SK-N-SH treated with all-trans-retinoic acid at 6 μM for 48 hours (cell line): ENCODE results near the gene PRSS53.

Experiments used
- ARNTL ChIP-seq: fragments of 450-650 bp; formaldehyde crosslinking; IDR thresholded peaks from 2 replicates; pipeline ENCODE4 v1.5.0; 2020; ENCODE audit warnings: low read depth, mild to moderate bottlenecking, moderate library complexity, borderline replicate concordance
- CSDC2 ChIP-seq: fragments of 250-450 bp; sonication (Bioruptor Pico); IDR thresholded peaks from 2 replicates; pipeline ENCODE4 v1.5.0; 2020; ENCODE audit warnings: mild to moderate bottlenecking, moderate library complexity
- ESRRG ChIP-seq: fragments of 250-450 bp; sonication (Bioruptor Pico); IDR thresholded peaks from 2 replicates; pipeline ENCODE4 v1.6.1; 2021; ENCODE audit warnings: mild to moderate bottlenecking
- GLIS3 ChIP-seq: fragments of 250-450 bp; sonication (Bioruptor Pico); IDR thresholded peaks from 2 replicates; pipeline ENCODE4 v1.5.0; 2020; ENCODE audit warnings: mild to moderate bottlenecking, moderate library complexity
- OSR1 ChIP-seq: fragments of 250-450 bp; sonication (Bioruptor Pico); IDR thresholded peaks from 2 replicates; pipeline ENCODE4 v1.8.0; 2022; ENCODE audit warnings: moderate library complexity, mild to moderate bottlenecking, inconsistent platforms
- ZC3H10 ChIP-seq: fragments of 250-450 bp; sonication (Bioruptor Pico); IDR thresholded peaks from 2 replicates; pipeline ENCODE4 v1.5.1; 2021; ENCODE audit warnings: mild to moderate bottlenecking, moderate library complexity
- ZFP30 ChIP-seq: fragments of 450-650 bp; formaldehyde crosslinking; IDR thresholded peaks from 2 replicates; pipeline ENCODE4 v1.5.0; 2022; ENCODE audit warnings: mild to moderate bottlenecking, moderate library complexity
- ZNF70 ChIP-seq: fragments of 450-650 bp; formaldehyde crosslinking; IDR thresholded peaks from 2 replicates; pipeline ENCODE4 v1.5.0; 2020; ENCODE audit warnings: mild to moderate bottlenecking, moderate library complexity
- ZNF8 ChIP-seq: fragments of 450-650 bp; formaldehyde crosslinking; IDR thresholded peaks from 2 replicates; pipeline ENCODE4 v1.5.0; 2020; ENCODE audit warnings: mild to moderate bottlenecking, moderate library complexity
- TF ChIP-seq, protein P1 (sequence below): fragments of 250-450 bp; sonication (Bioruptor Pico); IDR thresholded peaks from 2 replicates; pipeline ENCODE4 v1.5.1; 2020; ENCODE audit warnings: low read depth, mild to moderate bottlenecking, moderate library complexity
- TF ChIP-seq, protein P2 (sequence below): fragments of 250-450 bp; sonication (Bioruptor Pico); IDR thresholded peaks from 2 replicates; pipeline ENCODE4 v1.8.0; 2020; ENCODE audit warnings: mild to moderate bottlenecking, moderate library complexity, borderline replicate concordance
- TF ChIP-seq, protein P3 (sequence below): fragments of 250-450 bp; sonication (Bioruptor Pico); IDR thresholded peaks from 2 replicates; pipeline ENCODE4 v1.5.0; 2020; ENCODE audit warnings: mild to moderate bottlenecking, moderate library complexity
- TF ChIP-seq, protein P4 (sequence below): fragments of 250-450 bp; sonication (Bioruptor Pico); IDR thresholded peaks from 2 replicates; pipeline ENCODE4 v1.5.1; 2021; ENCODE audit warnings: mild to moderate bottlenecking, moderate library complexity

DNA sequence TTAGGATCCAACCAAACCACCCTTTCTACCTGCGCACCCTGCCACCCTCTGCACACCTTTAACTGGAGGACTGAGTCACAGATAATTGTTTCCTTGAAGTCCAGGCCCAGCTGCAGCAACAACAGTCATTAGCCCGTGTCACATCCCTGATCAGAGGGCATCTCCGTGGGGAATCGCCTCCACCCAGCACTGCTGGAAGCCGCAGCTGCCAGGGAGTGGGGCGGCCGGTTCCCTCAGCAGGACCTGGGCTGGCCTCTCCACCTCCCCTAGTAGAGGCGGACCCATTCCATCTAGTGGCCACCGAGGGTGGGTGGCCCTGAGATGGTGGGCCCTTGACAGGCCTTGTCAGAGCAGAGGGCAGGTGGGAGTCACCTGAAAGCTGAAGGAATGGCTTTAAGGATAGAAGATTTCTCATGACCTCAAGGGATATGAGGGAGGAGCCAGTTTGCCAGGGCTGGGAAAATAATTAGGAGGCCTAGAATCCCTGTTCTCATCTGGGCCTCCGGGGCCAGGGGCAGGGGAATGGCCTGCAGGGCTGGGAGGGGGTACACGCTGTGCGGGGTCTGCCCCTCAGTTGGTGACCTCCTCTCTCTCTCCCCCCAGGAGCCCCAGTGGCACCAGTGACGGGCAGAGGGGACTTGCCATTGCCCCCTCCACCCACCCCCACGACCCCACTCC lies 6.2 kb downstream of the PRSS53 start:
- TF ChIP-seq ESRRG (no peak), GLIS3 (CRISPR knock-in tag) (no peak), CSDC2 (CRISPR knock-in tag) (no peak), ZFP30 (CRISPR knock-in tag) (no peak), ZNF8 (CRISPR knock-in tag) (no peak), ZNF70 (CRISPR knock-in tag) (no peak), ZC3H10 (no peak), OSR1 (no peak), ARNTL (CRISPR knock-in tag) (no peak)
- TF ChIP-seq, protein P1, sequence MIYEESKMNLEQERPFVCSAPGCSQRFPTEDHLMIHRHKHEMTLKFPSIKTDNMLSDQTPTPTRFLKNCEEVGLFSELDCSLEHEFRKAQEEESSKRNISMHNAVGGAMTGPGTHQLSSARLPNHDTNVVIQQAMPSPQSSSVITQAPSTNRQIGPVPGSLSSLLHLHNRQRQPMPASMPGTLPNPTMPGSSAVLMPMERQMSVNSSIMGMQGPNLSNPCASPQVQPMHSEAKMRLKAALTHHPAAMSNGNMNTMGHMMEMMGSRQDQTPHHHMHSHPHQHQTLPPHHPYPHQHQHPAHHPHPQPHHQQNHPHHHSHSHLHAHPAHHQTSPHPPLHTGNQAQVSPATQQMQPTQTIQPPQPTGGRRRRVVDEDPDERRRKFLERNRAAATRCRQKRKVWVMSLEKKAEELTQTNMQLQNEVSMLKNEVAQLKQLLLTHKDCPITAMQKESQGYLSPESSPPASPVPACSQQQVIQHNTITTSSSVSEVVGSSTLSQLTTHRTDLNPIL (CRISPR knock-in tag) = no peak
- TF ChIP-seq, protein P2, sequence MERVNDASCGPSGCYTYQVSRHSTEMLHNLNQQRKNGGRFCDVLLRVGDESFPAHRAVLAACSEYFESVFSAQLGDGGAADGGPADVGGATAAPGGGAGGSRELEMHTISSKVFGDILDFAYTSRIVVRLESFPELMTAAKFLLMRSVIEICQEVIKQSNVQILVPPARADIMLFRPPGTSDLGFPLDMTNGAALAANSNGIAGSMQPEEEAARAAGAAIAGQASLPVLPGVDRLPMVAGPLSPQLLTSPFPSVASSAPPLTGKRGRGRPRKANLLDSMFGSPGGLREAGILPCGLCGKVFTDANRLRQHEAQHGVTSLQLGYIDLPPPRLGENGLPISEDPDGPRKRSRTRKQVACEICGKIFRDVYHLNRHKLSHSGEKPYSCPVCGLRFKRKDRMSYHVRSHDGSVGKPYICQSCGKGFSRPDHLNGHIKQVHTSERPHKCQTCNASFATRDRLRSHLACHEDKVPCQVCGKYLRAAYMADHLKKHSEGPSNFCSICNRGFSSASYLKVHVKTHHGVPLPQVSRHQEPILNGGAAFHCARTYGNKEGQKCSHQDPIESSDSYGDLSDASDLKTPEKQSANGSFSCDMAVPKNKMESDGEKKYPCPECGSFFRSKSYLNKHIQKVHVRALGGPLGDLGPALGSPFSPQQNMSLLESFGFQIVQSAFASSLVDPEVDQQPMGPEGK (CRISPR knock-in tag) = no peak
- TF ChIP-seq, protein P3, sequence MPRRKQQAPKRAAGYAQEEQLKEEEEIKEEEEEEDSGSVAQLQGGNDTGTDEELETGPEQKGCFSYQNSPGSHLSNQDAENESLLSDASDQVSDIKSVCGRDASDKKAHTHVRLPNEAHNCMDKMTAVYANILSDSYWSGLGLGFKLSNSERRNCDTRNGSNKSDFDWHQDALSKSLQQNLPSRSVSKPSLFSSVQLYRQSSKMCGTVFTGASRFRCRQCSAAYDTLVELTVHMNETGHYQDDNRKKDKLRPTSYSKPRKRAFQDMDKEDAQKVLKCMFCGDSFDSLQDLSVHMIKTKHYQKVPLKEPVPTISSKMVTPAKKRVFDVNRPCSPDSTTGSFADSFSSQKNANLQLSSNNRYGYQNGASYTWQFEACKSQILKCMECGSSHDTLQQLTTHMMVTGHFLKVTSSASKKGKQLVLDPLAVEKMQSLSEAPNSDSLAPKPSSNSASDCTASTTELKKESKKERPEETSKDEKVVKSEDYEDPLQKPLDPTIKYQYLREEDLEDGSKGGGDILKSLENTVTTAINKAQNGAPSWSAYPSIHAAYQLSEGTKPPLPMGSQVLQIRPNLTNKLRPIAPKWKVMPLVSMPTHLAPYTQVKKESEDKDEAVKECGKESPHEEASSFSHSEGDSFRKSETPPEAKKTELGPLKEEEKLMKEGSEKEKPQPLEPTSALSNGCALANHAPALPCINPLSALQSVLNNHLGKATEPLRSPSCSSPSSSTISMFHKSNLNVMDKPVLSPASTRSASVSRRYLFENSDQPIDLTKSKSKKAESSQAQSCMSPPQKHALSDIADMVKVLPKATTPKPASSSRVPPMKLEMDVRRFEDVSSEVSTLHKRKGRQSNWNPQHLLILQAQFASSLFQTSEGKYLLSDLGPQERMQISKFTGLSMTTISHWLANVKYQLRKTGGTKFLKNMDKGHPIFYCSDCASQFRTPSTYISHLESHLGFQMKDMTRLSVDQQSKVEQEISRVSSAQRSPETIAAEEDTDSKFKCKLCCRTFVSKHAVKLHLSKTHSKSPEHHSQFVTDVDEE = no peak
- TF ChIP-seq, protein P4, sequence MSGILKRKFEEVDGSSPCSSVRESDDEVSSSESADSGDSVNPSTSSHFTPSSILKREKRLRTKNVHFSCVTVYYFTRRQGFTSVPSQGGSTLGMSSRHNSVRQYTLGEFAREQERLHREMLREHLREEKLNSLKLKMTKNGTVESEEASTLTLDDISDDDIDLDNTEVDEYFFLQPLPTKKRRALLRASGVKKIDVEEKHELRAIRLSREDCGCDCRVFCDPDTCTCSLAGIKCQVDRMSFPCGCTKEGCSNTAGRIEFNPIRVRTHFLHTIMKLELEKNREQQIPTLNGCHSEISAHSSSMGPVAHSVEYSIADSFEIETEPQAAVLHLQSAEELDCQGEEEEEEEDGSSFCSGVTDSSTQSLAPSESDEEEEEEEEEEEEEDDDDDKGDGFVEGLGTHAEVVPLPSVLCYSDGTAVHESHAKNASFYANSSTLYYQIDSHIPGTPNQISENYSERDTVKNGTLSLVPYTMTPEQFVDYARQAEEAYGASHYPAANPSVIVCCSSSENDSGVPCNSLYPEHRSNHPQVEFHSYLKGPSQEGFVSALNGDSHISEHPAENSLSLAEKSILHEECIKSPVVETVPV = no peak
